Retinal pigment epithelial cell (primary cell): Measurements from ENCODE around the gene CECR2.

Source experiments
- DNase-seq: peaks from one replicate; pipeline ENCODE4 v3.0.0-alpha.2; 2010; ENCODE audit warnings: low read depth
- H3K4me3 ChIP-seq: 2 replicates; pipeline ENCODE4 v1.5.1; 2011; ENCODE audit warnings: mild to moderate bottlenecking, low read length, control low read depth, moderate library complexity
- TF ChIP-seq, protein P1 (sequence below): conservative IDR thresholded peaks from 2 replicates; pipeline ENCODE4 v1.5.1; 2011; ENCODE audit warnings: low read depth, low read length, control low read depth, inconsistent platforms

Gene CECR2

DNA sequence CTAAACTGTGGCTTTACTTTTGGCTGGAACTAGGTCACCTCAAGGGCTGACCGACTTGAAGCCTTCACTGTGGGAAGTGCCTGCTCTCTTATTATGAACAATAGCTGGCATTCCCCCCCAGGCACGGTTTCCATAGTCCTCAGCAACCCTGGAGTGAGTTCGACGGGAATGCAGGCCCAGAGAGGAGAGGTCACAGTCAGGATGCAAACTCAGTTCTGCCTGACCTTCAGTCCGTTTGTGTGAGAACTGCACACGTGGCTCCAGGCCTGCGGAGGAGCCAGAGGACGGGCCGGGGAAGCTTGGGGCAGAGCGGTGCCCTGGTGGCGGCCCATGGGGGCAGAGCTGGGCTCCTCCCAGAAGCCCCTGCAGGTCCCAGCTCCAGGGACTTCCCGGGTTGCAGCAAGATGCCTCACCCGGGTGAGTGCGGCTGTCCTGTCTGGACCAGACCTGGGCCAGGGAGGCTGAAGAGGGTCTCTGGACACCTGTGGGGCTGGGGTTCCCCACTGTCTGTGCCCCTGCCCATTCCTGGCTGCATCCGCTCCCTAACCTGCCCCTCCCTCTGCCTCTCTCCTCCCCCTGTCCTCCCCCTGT, 211.3 kb downstream of the CECR2 start:
- DNase-seq = no peak
- H3K4me3 ChIP-seq = no peak overlapping the region
- TF ChIP-seq, protein P1, sequence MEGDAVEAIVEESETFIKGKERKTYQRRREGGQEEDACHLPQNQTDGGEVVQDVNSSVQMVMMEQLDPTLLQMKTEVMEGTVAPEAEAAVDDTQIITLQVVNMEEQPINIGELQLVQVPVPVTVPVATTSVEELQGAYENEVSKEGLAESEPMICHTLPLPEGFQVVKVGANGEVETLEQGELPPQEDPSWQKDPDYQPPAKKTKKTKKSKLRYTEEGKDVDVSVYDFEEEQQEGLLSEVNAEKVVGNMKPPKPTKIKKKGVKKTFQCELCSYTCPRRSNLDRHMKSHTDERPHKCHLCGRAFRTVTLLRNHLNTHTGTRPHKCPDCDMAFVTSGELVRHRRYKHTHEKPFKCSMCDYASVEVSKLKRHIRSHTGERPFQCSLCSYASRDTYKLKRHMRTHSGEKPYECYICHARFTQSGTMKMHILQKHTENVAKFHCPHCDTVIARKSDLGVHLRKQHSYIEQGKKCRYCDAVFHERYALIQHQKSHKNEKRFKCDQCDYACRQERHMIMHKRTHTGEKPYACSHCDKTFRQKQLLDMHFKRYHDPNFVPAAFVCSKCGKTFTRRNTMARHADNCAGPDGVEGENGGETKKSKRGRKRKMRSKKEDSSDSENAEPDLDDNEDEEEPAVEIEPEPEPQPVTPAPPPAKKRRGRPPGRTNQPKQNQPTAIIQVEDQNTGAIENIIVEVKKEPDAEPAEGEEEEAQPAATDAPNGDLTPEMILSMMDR = no peak

DNA sequence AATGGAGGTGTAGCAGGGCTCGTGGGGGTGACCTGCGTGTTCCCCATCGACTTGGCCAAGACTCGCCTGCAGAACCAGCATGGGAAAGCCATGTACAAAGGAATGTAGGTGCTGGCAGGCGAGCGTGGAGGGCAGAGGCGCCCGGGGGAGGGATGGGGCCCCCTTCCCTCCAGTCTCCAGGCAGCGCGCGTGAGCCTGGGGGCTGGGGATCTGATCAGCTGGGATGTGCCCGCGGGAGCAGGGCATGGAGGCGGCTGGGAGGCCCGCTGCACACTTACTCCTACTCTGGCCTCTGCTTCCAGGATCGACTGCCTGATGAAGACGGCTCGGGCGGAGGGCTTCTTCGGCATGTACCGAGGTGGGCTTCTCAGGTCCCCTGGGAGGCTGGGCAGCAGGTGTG, 211.8 kb downstream of the CECR2 start:
- TF ChIP-seq, protein P1 = no peak
- no peak for DNase-seq
- H3K4me3 ChIP-seq = no peak overlapping the region

DNA sequence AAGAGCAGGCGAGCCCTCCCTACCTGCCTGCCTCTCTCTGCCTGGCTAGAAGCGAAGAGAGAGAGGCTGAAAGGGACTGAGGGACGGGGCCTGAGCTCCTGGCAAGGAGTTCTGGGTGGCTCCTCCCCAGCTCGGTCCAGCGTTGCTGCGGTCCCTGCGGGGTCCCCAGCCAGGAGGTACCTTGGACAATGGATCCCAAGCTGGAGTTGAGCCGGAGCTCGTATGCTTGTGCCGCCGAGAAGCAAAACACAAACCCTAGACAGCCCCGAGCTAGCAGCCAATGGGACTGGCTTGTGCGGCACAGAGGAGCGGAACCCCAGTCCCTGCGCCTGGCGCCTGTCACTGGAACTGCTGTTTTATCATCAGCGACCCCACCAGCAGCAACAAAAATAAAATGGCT, 212.4 kb downstream of the CECR2 start:
- TF ChIP-seq, protein P1 = no peak
- no peak overlapping the region for H3K4me3 ChIP-seq
- DNase-seq = no peak

DNA sequence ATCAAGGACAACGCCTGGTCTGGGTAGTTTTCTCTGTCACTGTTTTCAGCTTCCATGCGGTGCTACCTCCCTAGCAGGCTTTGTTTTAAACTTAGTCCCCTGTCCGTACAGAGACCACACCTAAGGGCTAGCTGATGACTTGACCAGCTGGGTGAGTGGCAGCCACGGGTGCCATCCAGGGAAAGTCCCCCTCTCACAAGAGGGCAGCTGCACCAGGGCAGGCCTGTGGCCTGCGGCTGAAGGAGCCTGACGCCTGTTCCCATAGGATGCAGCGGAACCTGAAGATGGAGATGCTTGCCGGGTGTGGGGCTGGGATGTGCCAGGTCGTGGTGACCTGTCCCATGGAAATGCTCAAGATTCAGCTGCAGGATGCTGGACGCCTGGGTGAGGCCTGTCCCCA, 213.9 kb downstream of the CECR2 start:
- H3K4me3 ChIP-seq = no peak overlapping the region
- TF ChIP-seq, protein P1 = no peak
- DNase-seq = no peak

DNA sequence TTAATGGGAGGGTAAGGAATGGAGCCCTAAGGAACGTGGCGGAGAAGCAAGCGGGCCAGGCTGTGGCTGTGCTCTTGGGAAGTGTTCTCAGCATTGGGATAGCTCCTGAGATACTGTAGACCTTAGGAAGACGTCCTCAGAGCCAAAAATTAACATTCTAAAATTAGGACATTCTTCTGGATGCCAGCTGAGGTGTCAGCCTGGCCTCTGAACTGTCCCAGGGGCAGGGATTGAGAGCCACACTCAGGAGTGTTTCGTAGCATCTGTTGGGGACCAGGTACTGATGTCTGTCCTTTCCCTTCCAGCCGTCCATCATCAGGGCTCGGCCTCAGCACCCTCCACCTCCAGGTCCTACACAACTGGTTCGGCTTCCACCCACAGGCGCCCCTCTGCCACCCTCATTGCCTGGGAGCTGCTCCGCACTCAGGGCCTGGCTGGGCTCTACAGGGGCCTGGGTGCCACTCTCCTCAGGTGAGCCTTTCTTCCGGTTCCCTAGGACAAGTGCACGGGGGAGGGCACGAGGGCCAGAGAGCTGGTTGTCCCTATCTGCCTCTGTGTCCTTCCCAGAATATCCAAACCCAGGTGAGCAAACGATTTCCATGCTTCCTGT, 217.7 kb downstream of the CECR2 start:
- no peak overlapping the region for H3K4me3 ChIP-seq
- no peak for DNase-seq
- TF ChIP-seq, protein P1 = no peak

DNA sequence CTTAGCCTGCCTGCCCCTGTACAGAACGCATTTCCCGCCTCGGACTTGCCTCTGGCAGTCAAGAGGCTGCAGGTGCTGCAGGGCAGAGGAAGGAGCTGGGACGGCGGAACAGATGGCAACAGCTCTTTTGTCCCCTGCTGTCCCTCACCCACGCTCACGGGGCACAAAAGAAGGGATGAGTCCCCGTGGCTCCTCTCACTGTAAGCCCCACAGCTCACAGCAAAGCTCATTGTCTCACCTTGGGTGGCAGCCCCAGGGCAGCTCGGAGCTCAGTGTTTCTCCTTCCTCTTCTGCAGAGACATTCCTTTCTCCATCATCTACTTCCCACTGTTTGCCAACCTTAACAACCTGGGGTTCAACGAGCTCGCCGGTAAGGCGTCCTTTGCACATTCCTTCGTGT, 218.4 kb downstream of the CECR2 start:
- TF ChIP-seq, protein P1 = no peak
- DNase-seq = no peak
- H3K4me3 ChIP-seq = no peak overlapping the region

DNA sequence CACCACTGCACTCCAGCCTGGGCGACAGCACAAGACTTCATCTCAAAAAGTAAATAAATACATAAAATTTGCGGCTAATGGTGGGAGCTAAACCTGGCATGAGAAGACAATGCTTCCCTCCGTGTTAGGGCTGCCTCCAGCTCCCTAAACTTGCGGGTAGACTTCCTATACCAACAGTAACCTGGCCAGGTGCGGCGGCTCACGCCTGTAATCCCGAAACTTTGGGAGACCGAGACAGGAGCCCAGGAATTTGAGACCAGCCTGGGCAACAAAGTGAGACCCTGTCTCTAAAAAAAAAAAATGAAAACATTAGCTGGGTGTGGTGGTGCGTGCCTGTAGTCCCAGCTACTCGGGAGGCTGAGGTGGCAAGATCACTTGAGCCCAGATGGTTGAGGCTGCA, 219.3 kb downstream of the CECR2 start:
- TF ChIP-seq, protein P1 = no peak
- no peak for DNase-seq
- H3K4me3 ChIP-seq = no peak overlapping the region
